H1 (cell line): Measurements from ENCODE around the gene GCK. TPM values are rescaled to one million over a fixed set of nuclear protein-coding genes. Genes with fewer than 3 reads are reported as not detected.

Experiments used
- CTCF ChIA-PET: fragments of 300-600 bp; sonication (Branson Sonifier 250); formaldehyde crosslinking; loops from one replicate; lab custom pipeline; 2021; ENCODE audit not compliant: partially characterized antibody; lab: Charles Lee
- POLR2A ChIA-PET: fragments of 300-600 bp; sonication (Branson Sonifier 250); formaldehyde crosslinking; loops from one replicate; lab custom pipeline; 2021; ENCODE audit warnings: inconsistent platforms; ENCODE audit not compliant: partially characterized antibody; lab: Charles Lee
- DNase-seq, 2 experiments: peaks; one replicate each; pipeline versions ENCODE4 v3.0.0 to v3.0.0-alpha.2; 2010 to 2022; ENCODE audit warnings: low spot score in 2 of 2, low read depth in 1 of 2, mixed read lengths in 1 of 2
- FAIRE-seq: peaks from 2 replicates; lab custom pipeline; 2011; peaks lifted over from hg19 to GRCh38; lab: Jason Lieb, UNC
- H2AFZ ChIP-seq: 2 replicates; pipeline ENCODE4 v1.8.1; 2012; ENCODE audit warnings: low read length, inconsistent platforms
- H2AK5ac ChIP-seq: 2 replicates; pipeline ENCODE4 v1.6.1; 2013; ENCODE audit warnings: low read depth, low read length
- H2BK120ac ChIP-seq: replicated peaks from 2 replicates; pipeline ENCODE3; 2013; ENCODE audit warnings: low read depth, low read length, inconsistent platforms
- H2BK12ac ChIP-seq: 2 replicates; pipeline ENCODE4 v1.6.1; 2013; ENCODE audit warnings: low read depth, low read length
- H2BK15ac ChIP-seq: 2 replicates; pipeline ENCODE4 v1.6.1; 2013; ENCODE audit warnings: low read length
- H2BK20ac ChIP-seq: 2 replicates; pipeline ENCODE4 v1.6.1; 2013; ENCODE audit warnings: low read length
- H2BK5ac ChIP-seq: 2 replicates; pipeline ENCODE4 v1.6.1; 2013; ENCODE audit warnings: low read depth, low read length
- H3K14ac ChIP-seq: 2 replicates; pipeline ENCODE4 v1.6.1; 2013; ENCODE audit warnings: inconsistent platforms; ENCODE audit not compliant: insufficient read length
- H3K18ac ChIP-seq: 2 replicates; pipeline ENCODE4 v1.6.1; 2013; ENCODE audit warnings: low read length; ENCODE audit errors: extremely low read depth
- H3K23ac ChIP-seq: 2 replicates; pipeline ENCODE4 v1.6.1; 2013; ENCODE audit warnings: inconsistent platforms; ENCODE audit not compliant: insufficient read length
- H3K23me2 ChIP-seq: 2 replicates; pipeline ENCODE4 v1.6.1; 2013; ENCODE audit warnings: low read depth, low read length
- H3K27ac ChIP-seq: 2 replicates; pipeline ENCODE4 v1.6.1; 2011; ENCODE audit warnings: low read depth, low read length, inconsistent platforms
- H3K27me3 ChIP-seq, 4 experiments: replicated peaks in 1 of 4; 1 replicate in 1 of 4; 2 replicates in 3 of 4; pipeline versions ENCODE4 v1.6.1 to v1.8.1; 2011 to 2013; ENCODE audit warnings: low read length in 3 of 4, mild to moderate bottlenecking in 3 of 4, inconsistent platforms in 2 of 4, mixed read lengths in 2 of 4, moderate library complexity in 1 of 4; ENCODE audit not compliant: control insufficient read depth in 3 of 4, insufficient read depth in 3 of 4; ENCODE audit errors: extremely low read depth in 1 of 4
- H3K36me3 ChIP-seq, 4 experiments: 2 replicates each; pipeline versions ENCODE4 v1.6.1 to v1.8.1; 2011 to 2013; ENCODE audit warnings: mild to moderate bottlenecking in 4 of 4, low read length in 3 of 4, moderate library complexity in 2 of 4, control low read depth in 1 of 4, inconsistent platforms in 1 of 4; ENCODE audit not compliant: insufficient read depth in 4 of 4, control insufficient read depth in 2 of 4
- H3K4ac ChIP-seq: replicated peaks from 2 replicates; pipeline ENCODE3; 2013; ENCODE audit warnings: low read length, low read depth, mixed read lengths, inconsistent platforms; ENCODE audit not compliant: insufficient read length
- H3K4me1 ChIP-seq, 4 experiments: replicated peaks in 1 of 4; 1 replicate in 1 of 4; 2 replicates in 3 of 4; pipeline versions ENCODE4 v1.6.1 to v1.8.1; 2011 to 2013; ENCODE audit warnings: low read length in 3 of 4, inconsistent platforms in 2 of 4, mixed read lengths in 1 of 4; ENCODE audit not compliant: insufficient read depth in 4 of 4, control insufficient read depth in 3 of 4
- H3K4me2 ChIP-seq, 2 experiments: 2 replicates each; pipeline versions ENCODE4 v1.6.1 to v1.8.1; 2011 to 2013; ENCODE audit warnings: low read depth in 2 of 2, low read length in 2 of 2, control low read depth in 1 of 2, inconsistent platforms in 1 of 2, mild to moderate bottlenecking in 1 of 2; ENCODE audit not compliant: insufficient read depth in 1 of 2
- H3K4me3 ChIP-seq, 4 experiments: fragments of 200-600, 300-600 bp in 1 of 4; sonication (generic), shearing (Covaris generic), sonication (Bioruptor Twin) in 1 of 4; 2 replicates each; pipeline versions ENCODE4 v1.5.1 to v1.8.1; 2011 to 2016; ENCODE audit warnings: low read length in 4 of 4, low read depth in 3 of 4, control low read depth in 2 of 4, inconsistent platforms in 2 of 4, mild to moderate bottlenecking in 2 of 4, mixed read lengths in 1 of 4, moderate library complexity in 1 of 4; ENCODE audit not compliant: insufficient read depth in 2 of 4; ENCODE audit errors: extremely low read depth in 1 of 4
- H3K56ac ChIP-seq: replicated peaks from 2 replicates; pipeline ENCODE3; 2013; ENCODE audit warnings: low read depth, mild to moderate bottlenecking, mixed read lengths, low read length, inconsistent platforms; ENCODE audit not compliant: insufficient read length
- H3K79me1 ChIP-seq: 2 replicates; pipeline ENCODE4 v1.6.1; 2013; ENCODE audit warnings: low read depth, low read length, control low read depth
- H3K79me2 ChIP-seq, 2 experiments: 2 replicates each; pipeline versions ENCODE4 v1.6.1 to v1.8.1; 2012 to 2013; ENCODE audit warnings: low read length in 2 of 2, mild to moderate bottlenecking in 2 of 2, inconsistent platforms in 1 of 2; ENCODE audit not compliant: insufficient read depth in 2 of 2, control insufficient read depth in 1 of 2
- H3K9ac ChIP-seq, 4 experiments: replicated peaks in 1 of 4; 1 replicate in 1 of 4; 2 replicates in 3 of 4; pipeline versions ENCODE4 v1.6.1 to v1.8.1; 2011 to 2013; ENCODE audit warnings: low read depth in 3 of 4, low read length in 3 of 4, control low read depth in 2 of 4, mild to moderate bottlenecking in 2 of 4, moderate library complexity in 2 of 4, inconsistent platforms in 1 of 4; ENCODE audit errors: extremely low read depth in 1 of 4
- H3K9me3 ChIP-seq, 2 experiments: 2 replicates each; pipeline versions ENCODE4 v1.6.1 to v1.8.1; 2012 to 2013; ENCODE audit warnings: mild to moderate bottlenecking in 2 of 2, moderate library complexity in 2 of 2, control low read depth in 1 of 2, inconsistent platforms in 1 of 2, low read depth in 1 of 2, low read length in 1 of 2, mixed read lengths in 1 of 2; ENCODE audit not compliant: insufficient read depth in 2 of 2
- H4K20me1 ChIP-seq, 2 experiments: replicated peaks in 1 of 2; 2 replicates each; pipeline versions ENCODE3 to v1.8.1; 2011 to 2013; ENCODE audit warnings: inconsistent platforms in 2 of 2, low read length in 2 of 2, mild to moderate bottlenecking in 1 of 2; ENCODE audit not compliant: insufficient read depth in 2 of 2, control insufficient read depth in 1 of 2
- H4K5ac ChIP-seq: 2 replicates; pipeline ENCODE4 v1.6.1; 2013; ENCODE audit warnings: low read length, low read depth, mixed read lengths, inconsistent platforms; ENCODE audit not compliant: insufficient read length
- H4K8ac ChIP-seq: 2 replicates; pipeline ENCODE4 v1.8.0; 2013; ENCODE audit warnings: mild to moderate bottlenecking, moderate library complexity, low read length, inconsistent platforms; ENCODE audit not compliant: insufficient read depth; ENCODE audit errors: extremely low read depth
- H4K91ac ChIP-seq: replicated peaks from 2 replicates; pipeline ENCODE3; 2013; ENCODE audit warnings: low read length, mixed read lengths, inconsistent platforms; ENCODE audit not compliant: insufficient read length
- CBX8 ChIP-seq: fragments of 300-800, 300-1000 bp; sonication (generic); IDR thresholded peaks from 2 replicates; pipeline ENCODE4 v1.7.1; 2016; ENCODE audit warnings: low read depth, low read length, borderline replicate concordance
- E2F6 ChIP-seq: IDR thresholded peaks from 2 replicates; pipeline ENCODE4 v1.6.1; 2012; ENCODE audit warnings: inconsistent platforms
- GABPA ChIP-seq: IDR thresholded peaks from 2 replicates; pipeline ENCODE4 v1.6.1; 2011; ENCODE audit warnings: mild to moderate bottlenecking, low read length, moderate library complexity, borderline replicate concordance; ENCODE audit not compliant: insufficient read depth
- RNF2 ChIP-seq: fragments of 200-900, 300-1000 bp; sonication (generic); IDR thresholded peaks from 2 replicates; pipeline ENCODE4 v1.7.1; 2016; ENCODE audit warnings: borderline replicate concordance, low read depth, mild to moderate bottlenecking, antibody characterized with exemption, low read length; ENCODE audit not compliant: poor library complexity, severe bottlenecking; ENCODE audit errors: missing control alignments
- WGBS, 2 experiments: shearing (Covaris generic) in 1 of 2; methylation state at CpG; one replicate each; pipeline versions ENCODE4 v1.1.6 to v1.1.7; 2013 to 2015; ENCODE audit warnings: low lambda C conversion rate in 2 of 2, mixed read lengths in 2 of 2, inconsistent platforms in 1 of 2, low coverage in 1 of 2, missing lambda C conversion rate in 1 of 2; ENCODE audit not compliant: insufficient replicate concordance in 2 of 2, insufficient coverage in 1 of 2, insufficient read length in 1 of 2; ENCODE audit errors: extremely low coverage in 1 of 2, missing lambda C conversion rate in 1 of 2; 5-methylcytosine and 5-hydroxymethylcytosine counted together
- polyA plus RNA-seq, 7 experiments: library from polyadenylated mRNA; depleted of rRNA in 3 of 7; stranded (reverse) in 5 of 7; unstranded in 2 of 7; fragments of >200 nt in 5 of 7; fragments of 200-250 nt in 2 of 7; gene quantifications; 1 replicate in 5 of 7; 2 replicates in 1 of 7; 4 replicates in 1 of 7; pipeline versions ENCODE4 v1.2.1 to v1.2.3, GENCODE V29; 2011 to 2013; ENCODE audit warnings: missing spikeins in 2 of 7, mixed read lengths in 2 of 7
- total RNA-seq: library from RNA; stranded (reverse); fragmentation: NEBNext Ultra II Directional; extraction: Animal tissue kit (Norgen Biotek cat#: 25700); gene quantifications from 2 replicates; pipeline ENCODE4 v1.2.1, GENCODE V29; 2021
- TF ChIP-seq, protein P1 (sequence below): IDR thresholded peaks from 2 replicates; pipeline ENCODE4 v1.6.1; 2011; ENCODE audit warnings: low read length, improper control_type of control experiment

GCK gene
- total and polyA plus RNA-seq, 2 of the 8 experiments (the other 6 are each of a cell fraction or from before 2014, with no cell fraction given), result 2.4 to 4.9 TPM

DNA sequence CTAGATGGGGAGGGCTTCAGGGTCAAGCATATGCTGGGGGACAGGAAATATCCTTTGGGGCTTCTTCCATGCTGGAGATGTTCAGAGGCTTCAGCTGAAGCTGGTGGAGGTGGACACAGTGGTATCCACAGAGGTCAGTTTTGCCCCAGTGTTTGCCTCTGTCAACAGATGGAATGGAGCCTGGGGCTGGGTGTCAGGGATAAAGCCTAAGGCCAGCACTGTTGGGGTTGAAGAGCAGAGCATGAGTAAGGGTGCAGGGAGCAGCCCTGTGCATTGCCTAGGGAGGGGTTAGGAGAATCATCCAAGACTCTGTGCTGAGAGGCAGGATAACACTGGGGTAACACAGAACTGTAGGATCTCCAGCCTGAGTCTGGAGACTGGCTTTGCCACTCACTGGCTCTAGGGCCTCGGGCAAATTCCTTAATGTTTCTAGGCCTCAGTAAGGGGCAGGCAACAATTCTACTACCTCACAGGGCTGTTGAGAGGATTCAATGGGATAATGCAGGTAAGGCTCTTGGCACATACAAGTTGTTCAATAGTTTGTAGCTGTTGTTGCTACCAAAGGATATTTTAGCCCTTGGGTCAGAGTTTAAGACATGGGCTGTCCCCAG is 26.3 kb downstream of the GCK start:
- no peak overlapping the region for H3K23ac ChIP-seq
- ChIA-PET CTCF (interaction anchor here (0.8 to 1.7 kb wide), 7 partner anchors 9 to 32 kb away, joined by 3 to 9 read pairs (median 3); no protein-coding TSS in a partner anchor), POLR2A (no interaction called here)
- H3K18ac ChIP-seq, result no peak overlapping the region
- WGBS, 2 experiments, result 78% methylated on average over 1 of the region's 1 CpG; no CpG with 5 or more reads in 1 of the 2 experiments
- no peak overlapping the region for H4K91ac ChIP-seq
- H3K4me3 ChIP-seq, result no peak overlapping the region
- H4K5ac ChIP-seq, result no peak overlapping the region
- no peak overlapping the region for H3K9ac ChIP-seq
- no peak overlapping the region for H2BK120ac ChIP-seq
- H3K79me1 ChIP-seq, result no peaks in the 10 kb centered on the region
- no peak overlapping the region for H3K56ac ChIP-seq
- H2BK5ac ChIP-seq, result no peak overlapping the region
- peaks cover 2 to 5% (median 4%) of the 10 kb centered on the region in 4 experiments; a peak in 5 of 7 replicates for H3K4me1 ChIP-seq
- no peak overlapping the region for H2BK12ac ChIP-seq
- DNase-seq (no peak), FAIRE-seq (no peak)
- H2AK5ac ChIP-seq, result no peak overlapping the region
- no peak overlapping the region for H3K4ac ChIP-seq
- no peak overlapping the region for H2BK15ac ChIP-seq
- no peaks in the 10 kb centered on the region for H3K36me3 ChIP-seq
- peak overlapping the region; percentile 96 for H2AFZ ChIP-seq
- H3K4me2 ChIP-seq, result no peak overlapping the region
- no peak overlapping the region for H4K8ac ChIP-seq
- TF ChIP-seq RNF2, result no peak
- TF ChIP-seq, protein P1, sequence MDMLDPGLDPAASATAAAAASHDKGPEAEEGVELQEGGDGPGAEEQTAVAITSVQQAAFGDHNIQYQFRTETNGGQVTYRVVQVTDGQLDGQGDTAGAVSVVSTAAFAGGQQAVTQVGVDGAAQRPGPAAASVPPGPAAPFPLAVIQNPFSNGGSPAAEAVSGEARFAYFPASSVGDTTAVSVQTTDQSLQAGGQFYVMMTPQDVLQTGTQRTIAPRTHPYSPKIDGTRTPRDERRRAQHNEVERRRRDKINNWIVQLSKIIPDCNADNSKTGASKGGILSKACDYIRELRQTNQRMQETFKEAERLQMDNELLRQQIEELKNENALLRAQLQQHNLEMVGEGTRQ, result no peak
- no peak for TF ChIP-seq CBX8
- no peak for TF ChIP-seq GABPA
- no peak for TF ChIP-seq E2F6
- no peaks in the 10 kb centered on the region for H3K27me3 ChIP-seq
- no peaks in the 10 kb centered on the region for H3K23me2 ChIP-seq
- H3K27ac ChIP-seq, result no peak overlapping the region
- H2BK20ac ChIP-seq, result no peak overlapping the region
- H3K79me2 ChIP-seq, result no peaks in the 10 kb centered on the region
- no peaks in the 10 kb centered on the region for H4K20me1 ChIP-seq
- H3K14ac ChIP-seq, result no peak overlapping the region
- H3K9me3 ChIP-seq, result no peaks in the 10 kb centered on the region
